HepG2 (cell line): Measurements from ENCODE around the gene USP34. TPM values are rescaled to one million over a fixed set of nuclear protein-coding genes. Genes with fewer than 3 reads are reported as not detected.
A peak's percentile ranks its signal among the peaks of the same experiment; 100 is the strongest.

ENCODE experiments used
- CBX5 ChIP-seq: sonication (generic); formaldehyde crosslinking; IDR thresholded peaks from 2 replicates; pipeline ENCODE4 v1.4.0; 2020; ENCODE audit warnings: missing genetic modification reagents, borderline replicate concordance
- GPN1 ChIP-seq: sonication (generic); formaldehyde crosslinking; IDR thresholded peaks from 2 replicates; pipeline ENCODE4 v1.5.1; 2020; ENCODE audit warnings: missing genetic modification reagents, borderline replicate concordance
- HDAC6 ChIP-seq: fragments of 200-600 bp; sonication (generic); IDR thresholded peaks from 2 replicates; pipeline ENCODE4 v1.7.0; 2017; ENCODE audit warnings: mild to moderate bottlenecking, antibody characterized with exemption, low read length, low read depth
- HNRNPL ChIP-seq: fragments of 200-400 bp; formaldehyde crosslinking; IDR thresholded peaks from 2 replicates; pipeline ENCODE4 v1.6.1; 2017; ENCODE audit warnings: mild to moderate bottlenecking, low read depth, low read length
- JUNB ChIP-seq: sonication (generic); formaldehyde crosslinking; IDR thresholded peaks from 2 replicates; pipeline ENCODE4 v1.8.0; 2022; ENCODE audit warnings: missing genetic modification reagents, mild to moderate bottlenecking, borderline replicate concordance
- MED8 ChIP-seq: sonication (generic); formaldehyde crosslinking; IDR thresholded peaks from 2 replicates; pipeline ENCODE4 v1.8.1; 2023; ENCODE audit warnings: mild to moderate bottlenecking, missing genetic modification reagents; ENCODE audit not compliant: insufficient replicate concordance
- RARG ChIP-seq: sonication (generic); formaldehyde crosslinking; IDR thresholded peaks from 2 replicates; pipeline ENCODE4 v1.4.0; 2020; ENCODE audit warnings: low read depth, mild to moderate bottlenecking, missing genetic modification reagents
- REXO4 ChIP-seq: sonication (generic); formaldehyde crosslinking; IDR thresholded peaks from 2 replicates; pipeline ENCODE4 v1.8.0; 2022; ENCODE audit warnings: missing genetic modification reagents, mild to moderate bottlenecking, borderline replicate concordance
- SP5 ChIP-seq: IDR thresholded peaks from 2 replicates; pipeline ENCODE4 v1.6.1; 2016; ENCODE audit warnings: low read depth, borderline replicate concordance
- ZNF10 ChIP-seq: sonication (generic); formaldehyde crosslinking; IDR thresholded peaks from 2 replicates; pipeline ENCODE4 v1.4.0; 2020; ENCODE audit warnings: mild to moderate bottlenecking, low read depth, missing genetic modification reagents, borderline replicate concordance
- ZNF232 ChIP-seq: sonication (generic); formaldehyde crosslinking; IDR thresholded peaks from 2 replicates; pipeline ENCODE4 v1.4.0; 2020; ENCODE audit warnings: missing genetic modification reagents, borderline replicate concordance
- ZNF326 ChIP-seq: sonication (generic); formaldehyde crosslinking; IDR thresholded peaks from 2 replicates; pipeline ENCODE4 v1.4.0; 2020; ENCODE audit warnings: missing genetic modification reagents, borderline replicate concordance
- polyA plus RNA-seq, 8 experiments: library from polyadenylated mRNA; depleted of rRNA in 3 of 8; stranded (reverse) in 7 of 8; unstranded in 1 of 8; fragments of >200 nt; fragmentation: Illumina TruSeq in 4 of 8; extraction: Trizol in 4 of 8; gene quantifications; 2 replicates each; pipeline versions ENCODE4 v1.2.1 to v1.2.3, GENCODE V29; 2011 to 2016; ENCODE audit warnings: low read depth in 4 of 8, missing spikeins in 1 of 8, mixed read lengths in 1 of 8; ENCODE audit not compliant: insufficient read depth in 1 of 8
- total RNA-seq, 5 experiments: library from RNA; depleted of rRNA; stranded (reverse); fragments of >200 nt; fragmentation: Illumina TruSeq; extraction: Trizol; gene quantifications; 2 replicates each; pipeline ENCODE4 v1.2.3, GENCODE V29; 2016; ENCODE audit warnings: low read depth in 1 of 5
- TF ChIP-seq, protein P1 (sequence below): sonication (generic); formaldehyde crosslinking; IDR thresholded peaks from 2 replicates; pipeline ENCODE4 v1.8.1; 2022; ENCODE audit warnings: mild to moderate bottlenecking, missing genetic modification reagents
- TF ChIP-seq, protein P2 (sequence below): sonication (generic); formaldehyde crosslinking; IDR thresholded peaks from 2 replicates; pipeline ENCODE4 v1.5.0; 2020; ENCODE audit warnings: missing genetic modification reagents
- TF ChIP-seq, protein P3 (sequence below): sonication (generic); formaldehyde crosslinking; IDR thresholded peaks from 2 replicates; pipeline ENCODE4 v1.4.0; 2020; ENCODE audit warnings: mild to moderate bottlenecking, missing genetic modification reagents
- TF ChIP-seq, protein P4 (sequence below): sonication (generic); formaldehyde crosslinking; IDR thresholded peaks from 2 replicates; pipeline ENCODE4 v1.5.1; 2020; ENCODE audit warnings: missing genetic modification reagents, mild to moderate bottlenecking, borderline replicate concordance
- TF ChIP-seq, protein P5 (sequence below): sonication (generic); formaldehyde crosslinking; IDR thresholded peaks from 2 replicates; pipeline ENCODE4 v1.8.1; 2023; ENCODE audit warnings: missing genetic modification reagents, mild to moderate bottlenecking, borderline replicate concordance
- TF ChIP-seq, protein P6 (sequence below): sonication (generic); formaldehyde crosslinking; IDR thresholded peaks from 2 replicates; pipeline ENCODE4 v1.9.0; 2021; ENCODE audit warnings: missing genetic modification reagents, mild to moderate bottlenecking, borderline replicate concordance
- TF ChIP-seq, protein P7 (sequence below): sonication (generic); formaldehyde crosslinking; IDR thresholded peaks from 2 replicates; pipeline ENCODE4 v1.4.0; 2020; ENCODE audit warnings: mild to moderate bottlenecking, missing genetic modification reagents

The USP34 gene
- total and polyA plus RNA-seq, 2 of the 13 experiments (the other 11 are each of a cell fraction or from before 2014, with no cell fraction given), result 99.2 to 100 TPM

DNA sequence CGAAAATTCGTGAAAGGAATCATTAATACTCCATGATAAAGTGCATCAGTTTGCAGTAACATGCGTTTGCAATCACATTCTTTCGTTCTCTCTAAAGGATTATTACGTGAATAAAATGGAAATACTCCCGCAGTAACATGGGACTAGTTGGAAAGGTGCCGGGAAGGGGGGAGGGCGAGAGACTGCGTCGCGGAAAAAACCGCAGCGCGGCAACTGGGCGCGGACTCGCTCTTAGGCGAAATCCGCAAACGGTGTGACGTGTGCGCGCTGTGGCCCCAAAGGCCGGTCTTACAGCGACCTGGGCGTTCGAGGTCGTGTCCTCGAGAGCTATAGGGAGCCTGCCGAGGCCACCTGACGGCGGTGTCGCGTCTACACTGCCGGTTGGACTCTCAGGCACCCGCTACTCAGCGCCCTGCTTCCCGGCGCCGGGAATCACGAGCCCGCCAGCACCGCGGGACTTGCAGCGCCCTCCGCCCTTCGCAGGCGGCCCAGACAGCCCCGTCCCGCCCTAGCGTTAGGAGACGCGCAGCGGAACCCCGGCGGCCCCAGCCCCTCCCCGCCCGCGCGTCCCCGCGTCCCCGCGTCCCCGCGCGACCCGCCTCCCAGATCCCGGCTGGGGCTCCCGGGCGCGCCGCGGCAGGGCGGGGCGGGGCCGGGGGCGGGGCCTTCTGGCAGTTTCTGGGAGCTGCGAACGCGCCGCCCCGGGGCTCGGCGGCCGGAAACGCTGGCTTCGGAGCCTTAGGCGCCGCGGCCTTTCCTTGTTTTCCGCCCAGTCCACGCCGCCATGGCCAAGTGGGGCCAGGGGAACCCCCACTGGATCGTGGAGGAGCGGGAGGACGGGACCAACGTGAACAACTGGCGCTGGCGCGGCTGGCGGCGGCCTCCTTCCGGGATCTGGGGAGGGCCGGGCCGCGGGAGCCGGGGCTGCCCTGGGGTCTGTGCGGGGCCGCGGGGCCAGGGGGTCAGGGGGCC lies 293.8 kb downstream of the USP34 start (continued):
- TF ChIP-seq, protein P1, sequence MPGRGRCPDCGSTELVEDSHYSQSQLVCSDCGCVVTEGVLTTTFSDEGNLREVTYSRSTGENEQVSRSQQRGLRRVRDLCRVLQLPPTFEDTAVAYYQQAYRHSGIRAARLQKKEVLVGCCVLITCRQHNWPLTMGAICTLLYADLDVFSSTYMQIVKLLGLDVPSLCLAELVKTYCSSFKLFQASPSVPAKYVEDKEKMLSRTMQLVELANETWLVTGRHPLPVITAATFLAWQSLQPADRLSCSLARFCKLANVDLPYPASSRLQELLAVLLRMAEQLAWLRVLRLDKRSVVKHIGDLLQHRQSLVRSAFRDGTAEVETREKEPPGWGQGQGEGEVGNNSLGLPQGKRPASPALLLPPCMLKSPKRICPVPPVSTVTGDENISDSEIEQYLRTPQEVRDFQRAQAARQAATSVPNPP (CRISPR knock-in tag), result peak; percentile 75; the same call in 1 of the 2 replicates
- TF ChIP-seq ZNF10 (CRISPR knock-in tag), result no peak
- no peak for TF ChIP-seq HDAC6
- TF ChIP-seq, protein P2, sequence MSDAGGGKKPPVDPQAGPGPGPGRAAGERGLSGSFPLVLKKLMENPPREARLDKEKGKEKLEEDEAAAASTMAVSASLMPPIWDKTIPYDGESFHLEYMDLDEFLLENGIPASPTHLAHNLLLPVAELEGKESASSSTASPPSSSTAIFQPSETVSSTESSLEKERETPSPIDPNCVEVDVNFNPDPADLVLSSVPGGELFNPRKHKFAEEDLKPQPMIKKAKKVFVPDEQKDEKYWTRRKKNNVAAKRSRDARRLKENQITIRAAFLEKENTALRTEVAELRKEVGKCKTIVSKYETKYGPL (CRISPR knock-in tag), result peak; percentile 38; the same call in 1 of the 2 replicates
- TF ChIP-seq GPN1 (CRISPR knock-in tag), result 0 out of 2 replicates have a peak, but pooled peaks have one; percentile 89
- TF ChIP-seq, protein P3, sequence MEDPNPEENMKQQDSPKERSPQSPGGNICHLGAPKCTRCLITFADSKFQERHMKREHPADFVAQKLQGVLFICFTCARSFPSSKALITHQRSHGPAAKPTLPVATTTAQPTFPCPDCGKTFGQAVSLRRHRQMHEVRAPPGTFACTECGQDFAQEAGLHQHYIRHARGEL (CRISPR knock-in tag), result peak; percentile 13
- no peak for TF ChIP-seq HNRNPL
- no peak for TF ChIP-seq ZNF326 (CRISPR knock-in tag)
- no peak for TF ChIP-seq RARG
- peak; percentile 5 for TF ChIP-seq REXO4 (CRISPR knock-in tag)
- no peak for TF ChIP-seq JUNB (CRISPR knock-in tag)
- TF ChIP-seq, protein P4, sequence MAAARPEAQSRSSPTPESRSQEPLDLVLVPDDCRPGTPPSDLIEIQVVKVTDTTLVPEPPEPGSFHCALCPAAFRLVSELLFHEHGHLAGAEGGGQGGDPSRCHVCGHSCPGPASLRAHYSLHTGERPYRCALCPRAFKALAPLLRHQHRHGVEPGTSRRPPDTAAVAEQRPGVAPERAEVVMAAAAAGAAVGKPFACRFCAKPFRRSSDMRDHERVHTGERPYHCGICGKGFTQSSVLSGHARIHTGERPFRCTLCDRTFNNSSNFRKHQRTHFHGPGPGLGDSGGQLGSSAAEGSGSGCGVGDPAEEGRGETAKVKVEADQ (CRISPR knock-in tag), result peak; percentile 11; the same call in 1 of the 2 replicates
- peak; percentile 47 for TF ChIP-seq MED8 (CRISPR knock-in tag)
- TF ChIP-seq CBX5 (CRISPR knock-in tag), result peak; percentile 95
- no peak; the same call in 1 of the 2 replicates for TF ChIP-seq ZNF232
- TF ChIP-seq, protein P5, sequence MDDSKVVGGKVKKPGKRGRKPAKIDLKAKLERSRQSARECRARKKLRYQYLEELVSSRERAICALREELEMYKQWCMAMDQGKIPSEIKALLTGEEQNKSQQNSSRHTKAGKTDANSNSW, result no peak; the same call in 1 of the 2 replicates
- TF ChIP-seq, protein P6, sequence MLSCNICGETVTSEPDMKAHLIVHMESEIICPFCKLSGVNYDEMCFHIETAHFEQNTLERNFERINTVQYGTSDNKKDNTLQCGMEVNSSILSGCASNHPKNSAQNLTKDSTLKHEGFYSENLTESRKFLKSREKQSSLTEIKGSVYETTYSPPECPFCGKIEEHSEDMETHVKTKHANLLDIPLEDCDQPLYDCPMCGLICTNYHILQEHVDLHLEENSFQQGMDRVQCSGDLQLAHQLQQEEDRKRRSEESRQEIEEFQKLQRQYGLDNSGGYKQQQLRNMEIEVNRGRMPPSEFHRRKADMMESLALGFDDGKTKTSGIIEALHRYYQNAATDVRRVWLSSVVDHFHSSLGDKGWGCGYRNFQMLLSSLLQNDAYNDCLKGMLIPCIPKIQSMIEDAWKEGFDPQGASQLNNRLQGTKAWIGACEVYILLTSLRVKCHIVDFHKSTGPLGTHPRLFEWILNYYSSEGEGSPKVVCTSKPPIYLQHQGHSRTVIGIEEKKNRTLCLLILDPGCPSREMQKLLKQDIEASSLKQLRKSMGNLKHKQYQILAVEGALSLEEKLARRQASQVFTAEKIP (CRISPR knock-in tag), result no peak
- TF ChIP-seq, protein P7, sequence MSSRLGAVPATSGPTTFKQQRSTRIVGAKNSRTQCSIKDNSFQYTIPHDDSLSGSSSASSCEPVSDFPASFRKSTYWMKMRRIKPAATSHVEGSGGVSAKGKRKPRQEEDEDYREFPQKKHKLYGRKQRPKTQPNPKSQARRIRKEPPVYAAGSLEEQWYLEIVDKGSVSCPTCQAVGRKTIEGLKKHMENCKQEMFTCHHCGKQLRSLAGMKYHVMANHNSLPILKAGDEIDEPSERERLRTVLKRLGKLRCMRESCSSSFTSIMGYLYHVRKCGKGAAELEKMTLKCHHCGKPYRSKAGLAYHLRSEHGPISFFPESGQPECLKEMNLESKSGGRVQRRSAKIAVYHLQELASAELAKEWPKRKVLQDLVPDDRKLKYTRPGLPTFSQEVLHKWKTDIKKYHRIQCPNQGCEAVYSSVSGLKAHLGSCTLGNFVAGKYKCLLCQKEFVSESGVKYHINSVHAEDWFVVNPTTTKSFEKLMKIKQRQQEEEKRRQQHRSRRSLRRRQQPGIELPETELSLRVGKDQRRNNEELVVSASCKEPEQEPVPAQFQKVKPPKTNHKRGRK (CRISPR knock-in tag), result no peak
- TF ChIP-seq SP5, result no peak; the same call in none of the 2 replicates
